H1 (cell line): ENCODE measurements around the gene SH3PXD2A. TPM values are rescaled to one million over a fixed set of nuclear protein-coding genes. Genes with fewer than 3 reads are reported as not detected.

Experiments used
- HDAC2 ChIP-seq, 2 experiments: fragments of 300-600 bp in 1 of 2; sonication (generic) in 1 of 2; IDR thresholded peaks; 2 replicates each; pipeline ENCODE4 v1.6.1; 2011 to 2012; ENCODE audit warnings: low read depth in 2 of 2, low read length in 2 of 2, mild to moderate bottlenecking in 2 of 2, moderate library complexity in 2 of 2, borderline replicate concordance in 1 of 2, inconsistent platforms in 1 of 2
- HDAC6 ChIP-seq: IDR thresholded peaks from one replicate; pipeline ENCODE4 v1.7.1; 2012; ENCODE audit warnings: low read depth, mild to moderate bottlenecking, inconsistent platforms, low read length, moderate library complexity
- JUND ChIP-seq: IDR thresholded peaks from 2 replicates; pipeline ENCODE4 v1.6.1; 2011; ENCODE audit warnings: mild to moderate bottlenecking, improper control_type of control experiment, low read length
- polyA plus RNA-seq, 7 experiments: library from polyadenylated mRNA; depleted of rRNA in 3 of 7; stranded (reverse) in 5 of 7; unstranded in 2 of 7; fragments of >200 nt in 5 of 7; fragments of 200-250 nt in 2 of 7; gene quantifications; 1 replicate in 5 of 7; 2 replicates in 1 of 7; 4 replicates in 1 of 7; pipeline versions ENCODE4 v1.2.1 to v1.2.3, GENCODE V29; 2011 to 2013; ENCODE audit warnings: missing spikeins in 2 of 7, mixed read lengths in 2 of 7
- total RNA-seq: library from RNA; stranded (reverse); fragmentation: NEBNext Ultra II Directional; extraction: Animal tissue kit (Norgen Biotek cat#: 25700); gene quantifications from 2 replicates; pipeline ENCODE4 v1.2.1, GENCODE V29; 2021

Gene SH3PXD2A
- total and polyA plus RNA-seq, 2 of the 8 experiments (the other 6 are each of a cell fraction or from before 2014, with no cell fraction given), result 5.4 to 16.3 TPM

GRCh38 chr10:103822107-103822716 lies 33.2 kb downstream of the SH3PXD2A start (continued):
- TF ChIP-seq HDAC6, result no peak
- no peak for TF ChIP-seq HDAC2 (IDR thresholded peaks at IDR 0.05; ENCODE audit: borderline replicate concordance in 1 of 2, low read depth in 2 of 2, low read length in 2 of 2)
- no peak for TF ChIP-seq JUND
